Ovary (tissue), 9 donors: Measurements from ENCODE around the gene RALBP1. TPM values are rescaled to one million over a fixed set of nuclear protein-coding genes. Genes with fewer than 3 reads are reported as not detected.

Source experiments
- DNase-seq, 5 donors: peaks; one replicate each; pipeline ENCODE4 v3.0.0-alpha.2; 2019 to 2020
- H3K27ac ChIP-seq, 2 donors: fragments of 200-600 bp; one replicate each; pipeline versions ENCODE4 v1.5.1 to v1.8.0; 2019 to 2022
- H3K27me3 ChIP-seq: fragments of 200-600 bp; one replicate; pipeline ENCODE4 v1.8.0; 2022
- H3K36me3 ChIP-seq: fragments of 200-600 bp; sonication (generic); one replicate; pipeline ENCODE4 v1.5.1; 2019
- H3K4me1 ChIP-seq: one replicate; pipeline ENCODE4 v1.8.1; 2013; ENCODE audit warnings: mild to moderate bottlenecking, moderate library complexity; ENCODE audit not compliant: insufficient read depth
- H3K4me3 ChIP-seq: fragments of 200-600 bp; sonication (generic); one replicate; pipeline ENCODE4 v1.5.1; 2017
- H3K9me3 ChIP-seq, 2 donors: fragments of 200-600 bp in 1 of 2; sonication (generic) in 1 of 2; one replicate each; pipeline versions ENCODE4 v1.5.1 to v1.8.1; 2013 to 2019; ENCODE audit warnings: mild to moderate bottlenecking in 1 of 2, moderate library complexity in 1 of 2
- EP300 ChIP-seq: sonication (generic); formaldehyde crosslinking; IDR thresholded peaks from one replicate; pipeline ENCODE4 v1.6.1; 2017; ENCODE audit warnings: antibody characterized with exemption
- POLR2A ChIP-seq: fragments of 450-650 bp; IDR thresholded peaks from one replicate; pipeline ENCODE4 v1.6.1; 2017; ENCODE audit warnings: antibody characterized with exemption, mild to moderate bottlenecking, moderate library complexity
- WGBS, 3 donors: extraction: QIAGEN DNeasy Blood & Tissue Kit in 1 of 3; methylation state at CpG; one replicate each; pipeline versions ENCODE4 v1.1.5 to v1.1.7; 2013 to 2017; 5-methylcytosine and 5-hydroxymethylcytosine counted together
- intact Hi-C, 4 donors: fragments of 100-400 bp; cut with DNase I; formaldehyde crosslinking; loops; one replicate each; pipeline versions ENCODE4 v1.11.0 to v1.15.1; 2022 to 2023
- polyA plus RNA-seq, 2 donors: library from polyadenylated mRNA; stranded (reverse); fragments of 200-250 nt in 1 of 2; fragments of 350-450 nt in 1 of 2; fragmentation: Illumina TruSeq in 1 of 2; extraction: RNeasy Lipid Tissue Mini Kit (QIAGEN cat#74804) in 1 of 2; gene quantifications; one replicate each; pipeline ENCODE4 v1.2.3, GENCODE V29; 2013 to 2014
- total RNA-seq, 7 donors: library from RNA; depleted of rRNA in 2 of 7; stranded (reverse); fragments of >200 nt in 2 of 7; fragmentation: NEBNext Ultra II Directional in 3 of 7; extraction: Animal tissue kit (Norgen Biotek cat#: 25700) in 3 of 7; gene quantifications; one replicate each; pipeline versions ENCODE4 v1.1.0 to v1.2.4, GENCODE V29; 2016 to 2023
- TF ChIP-seq, protein P1 (sequence below), 3 donors: fragments of 450-650 bp in 2 of 3; fragments of 200-600 bp in 1 of 3; IDR thresholded peaks; one replicate each; pipeline versions ENCODE4 v1.5.1 to v1.8.0; 2016 to 2022; ENCODE audit warnings: antibody characterized with exemption in 3 of 3, mild to moderate bottlenecking in 1 of 3
- donor health status: DM: no; HTN: no; CAD: no; lungs with moderate emphysema.
- donor health status: DM: no; HTN: no; CAD: no.
- donor health status: Bipolar disorder and iron deficiency.
- donor health status: DM: yes; HTN: yes; CAD: no.
- donor health status: DM: no; HTN: no; CAD: no.
- donor health status: DM: yes; HTN: yes; CAD: no.

The RALBP1 gene
- total and polyA plus RNA-seq, 9 donors: 24.7 to 66.3 (median 42.1) TPM

DNA sequence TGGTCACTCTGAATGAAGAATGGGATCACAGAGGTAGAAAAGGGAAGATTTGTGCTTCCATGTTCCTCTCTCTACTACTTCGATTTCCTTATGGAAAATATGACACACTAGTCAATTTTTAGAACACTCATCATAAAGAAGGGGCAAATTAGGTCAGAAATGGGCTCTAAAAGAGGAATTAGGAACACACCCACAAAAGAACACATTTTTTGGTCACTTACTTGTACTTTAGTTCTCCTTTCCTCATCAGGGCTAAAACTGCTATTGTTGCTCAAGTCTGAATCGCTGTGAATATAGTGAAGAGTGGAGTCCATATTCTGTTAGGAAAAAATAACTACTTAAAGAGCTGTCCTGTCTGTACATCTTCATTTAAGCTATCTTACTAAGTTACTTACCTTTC is 86.4 kb downstream of the RALBP1 start:
- no peak overlapping the region for H3K27ac ChIP-seq
- 89 to 95% (median 89%) methylated on average over 2 of the region's 2 CpGs for WGBS, 3 donors
- TF ChIP-seq, protein P1, sequence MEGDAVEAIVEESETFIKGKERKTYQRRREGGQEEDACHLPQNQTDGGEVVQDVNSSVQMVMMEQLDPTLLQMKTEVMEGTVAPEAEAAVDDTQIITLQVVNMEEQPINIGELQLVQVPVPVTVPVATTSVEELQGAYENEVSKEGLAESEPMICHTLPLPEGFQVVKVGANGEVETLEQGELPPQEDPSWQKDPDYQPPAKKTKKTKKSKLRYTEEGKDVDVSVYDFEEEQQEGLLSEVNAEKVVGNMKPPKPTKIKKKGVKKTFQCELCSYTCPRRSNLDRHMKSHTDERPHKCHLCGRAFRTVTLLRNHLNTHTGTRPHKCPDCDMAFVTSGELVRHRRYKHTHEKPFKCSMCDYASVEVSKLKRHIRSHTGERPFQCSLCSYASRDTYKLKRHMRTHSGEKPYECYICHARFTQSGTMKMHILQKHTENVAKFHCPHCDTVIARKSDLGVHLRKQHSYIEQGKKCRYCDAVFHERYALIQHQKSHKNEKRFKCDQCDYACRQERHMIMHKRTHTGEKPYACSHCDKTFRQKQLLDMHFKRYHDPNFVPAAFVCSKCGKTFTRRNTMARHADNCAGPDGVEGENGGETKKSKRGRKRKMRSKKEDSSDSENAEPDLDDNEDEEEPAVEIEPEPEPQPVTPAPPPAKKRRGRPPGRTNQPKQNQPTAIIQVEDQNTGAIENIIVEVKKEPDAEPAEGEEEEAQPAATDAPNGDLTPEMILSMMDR (IDR thresholded peaks at IDR 0.05): no peak
- TF ChIP-seq EP300 (no peak), POLR2A (no peak)
- no peaks in the 10 kb centered on the region for H3K36me3 ChIP-seq
- no peaks in the 10 kb centered on the region for H3K9me3 ChIP-seq
- DNase-seq: no peak
- peaks cover 10% of the 10 kb centered on the region for H3K4me1 ChIP-seq
- H3K4me3 ChIP-seq: no peak overlapping the region
- intact Hi-C loops: no loop called here
- H3K27me3 ChIP-seq: no peaks in the 10 kb centered on the region

- TF ChIP-seq EP300: no peak
- TF ChIP-seq, protein P1 (IDR thresholded peaks at IDR 0.05): no peak
- TF ChIP-seq POLR2A: no peak
- Histone ChIP-seq H3K36me3 (no peaks in the 10 kb centered on the region), H3K27me3 (no peaks in the 10 kb centered on the region), H3K9me3 (no peaks in the 10 kb centered on the region), H3K4me3 (no peak overlapping the region), H3K27ac (no peak overlapping the region), H3K4me1 (peaks cover 10% of the 10 kb centered on the region)
- intact Hi-C loops: no loop called here
- 55 to 75% (median 58%) methylated on average over 4 of the region's 4 CpGs for WGBS, 3 donors
- DNase-seq: no peak
Observed at GRCh38 chr18:9562584-9562983, 87.3 kb downstream of the RALBP1 start.

GRCh38 chr18:9563331-9563730 is 88.0 kb downstream of the RALBP1 start:
- H3K27me3 ChIP-seq: no peaks in the 10 kb centered on the region
- no peak overlapping the region for H3K4me3 ChIP-seq
- DNase-seq: no peak
- H3K36me3 ChIP-seq: no peaks in the 10 kb centered on the region
- intact Hi-C loops: no loop called here
- H3K27ac ChIP-seq: no peak overlapping the region
- no peaks in the 10 kb centered on the region for H3K9me3 ChIP-seq
- peaks cover 10% of the 10 kb centered on the region for H3K4me1 ChIP-seq
- no peak for TF ChIP-seq POLR2A
- TF ChIP-seq EP300: no peak
- 86 to 90% (median 88%) methylated on average over 4 of the region's 4 CpGs for WGBS, 3 donors

DNA sequence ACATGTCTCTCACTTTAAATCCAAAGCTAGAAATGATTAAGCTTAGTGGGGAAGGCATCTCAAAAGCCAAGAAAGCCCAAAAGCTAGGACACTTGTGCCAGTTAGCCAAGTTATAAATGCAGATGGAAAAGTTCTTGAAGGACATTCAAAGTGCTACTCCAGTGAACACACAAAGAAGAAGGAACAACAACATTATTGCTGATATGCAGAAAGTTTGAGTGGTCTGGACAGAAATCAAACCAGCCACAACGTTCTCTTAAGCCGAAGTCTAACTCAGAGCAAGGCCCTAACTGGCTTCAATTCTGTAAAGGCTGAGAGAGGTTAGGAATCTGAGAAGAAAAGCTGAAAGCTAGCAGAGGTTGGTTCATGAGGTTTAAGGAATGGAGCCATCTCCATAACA is 90.1 kb downstream of the RALBP1 start:
- WGBS, 3 donors: 28 to 53% (median 44%) methylated on average over 2 of the region's 2 CpGs
- H3K36me3 ChIP-seq: no peaks in the 10 kb centered on the region
- TF ChIP-seq EP300 (no peak), POLR2A (no peak)
- TF ChIP-seq, protein P1 (IDR thresholded peaks at IDR 0.05): no peak
- H3K9me3 ChIP-seq: no peaks in the 10 kb centered on the region
- H3K27me3 ChIP-seq: no peaks in the 10 kb centered on the region
- H3K4me3 ChIP-seq: no peak overlapping the region
- peaks cover 10% of the 10 kb centered on the region for H3K4me1 ChIP-seq
- intact Hi-C loops: no loop called here
- DNase-seq: no peak
- H3K27ac ChIP-seq: no peak overlapping the region

- peaks cover 10% of the 10 kb centered on the region for H3K4me1 ChIP-seq
- no peaks in the 10 kb centered on the region for H3K27me3 ChIP-seq
- TF ChIP-seq, protein P1 (IDR thresholded peaks at IDR 0.05): no peak
- TF ChIP-seq EP300 (no peak), POLR2A (no peak)
- H3K4me3 ChIP-seq: no peak overlapping the region
- H3K36me3 ChIP-seq: no peaks in the 10 kb centered on the region
- intact Hi-C loops: no loop called here
- H3K9me3 ChIP-seq: no peaks in the 10 kb centered on the region
- no peak for DNase-seq
- no peak overlapping the region for H3K27ac ChIP-seq
Observed at GRCh38 chr18:9568186-9568585, 92.9 kb downstream of the RALBP1 start.
